C4-2B (cell line): ENCODE data around the gene CASKIN1.
"Not testable (repeated sequence)": the region's sequence is repeated elsewhere in the genome, so short reads cannot be mapped to it uniquely, and the experiment has no call there.

ENCODE experiments used
- CTCF ChIP-seq: fragments of 450-650 bp; conservative IDR thresholded peaks from 2 replicates; pipeline ENCODE4 v1.5.1; 2017; ENCODE audit warnings: mild to moderate bottlenecking
- ZFX ChIP-seq: fragments of 450-650 bp; IDR thresholded peaks from 2 replicates; pipeline ENCODE4 v1.6.1; 2017

- not testable (repeated sequence) for TF ChIP-seq CTCF, ZFX
These were observed 6.8 kb upstream of the CASKIN1 start for GRCh38 chr16:2203119-2203688.
